HepG2 (cell line): Measurements from ENCODE around the gene GAL3ST2. TPM values are rescaled to one million over a fixed set of nuclear protein-coding genes. Genes with fewer than 3 reads are reported as not detected.

Experiments
- CC2D1A ChIP-seq: sonication (generic); formaldehyde crosslinking; IDR thresholded peaks from 2 replicates; pipeline ENCODE4 v1.8.1; 2023; ENCODE audit warnings: mild to moderate bottlenecking, missing genetic modification reagents
- ZNF101 ChIP-seq: sonication (generic); formaldehyde crosslinking; IDR thresholded peaks from 2 replicates; pipeline ENCODE4 v1.4.0; 2020; ENCODE audit warnings: mild to moderate bottlenecking, low read depth, missing genetic modification reagents, borderline replicate concordance
- polyA plus RNA-seq, 8 experiments: library from polyadenylated mRNA; depleted of rRNA in 3 of 8; stranded (reverse) in 7 of 8; unstranded in 1 of 8; fragments of >200 nt; fragmentation: Illumina TruSeq in 4 of 8; extraction: Trizol in 4 of 8; gene quantifications; 2 replicates each; pipeline versions ENCODE4 v1.2.1 to v1.2.3, GENCODE V29; 2011 to 2016; ENCODE audit warnings: low read depth in 4 of 8, missing spikeins in 1 of 8, mixed read lengths in 1 of 8; ENCODE audit not compliant: insufficient read depth in 1 of 8
- total RNA-seq, 5 experiments: library from RNA; depleted of rRNA; stranded (reverse); fragments of >200 nt; fragmentation: Illumina TruSeq; extraction: Trizol; gene quantifications; 2 replicates each; pipeline ENCODE4 v1.2.3, GENCODE V29; 2016; ENCODE audit warnings: low read depth in 1 of 5
- TF ChIP-seq, protein P1 (sequence below): sonication (generic); formaldehyde crosslinking; IDR thresholded peaks from 2 replicates; pipeline ENCODE4 v1.5.1; 2020; ENCODE audit warnings: mild to moderate bottlenecking, moderate library complexity, missing genetic modification reagents
- TF ChIP-seq, protein P2 (sequence below): sonication (generic); formaldehyde crosslinking; IDR thresholded peaks from 2 replicates; pipeline ENCODE4 v1.4.0; 2020; ENCODE audit warnings: mild to moderate bottlenecking, missing genetic modification reagents
- TF ChIP-seq, protein P3 (sequence below): sonication (generic); formaldehyde crosslinking; IDR thresholded peaks from 2 replicates; pipeline ENCODE4 v1.8.1; 2022; ENCODE audit warnings: mild to moderate bottlenecking, missing genetic modification reagents
- TF ChIP-seq, protein P4 (sequence below): sonication (generic); formaldehyde crosslinking; IDR thresholded peaks from 2 replicates; pipeline ENCODE4 v1.5.0; 2020; ENCODE audit warnings: mild to moderate bottlenecking, missing genetic modification reagents, moderate library complexity
- TF ChIP-seq, protein P5 (sequence below): IDR thresholded peaks from 2 replicates; pipeline ENCODE4 v1.6.1; 2016; ENCODE audit warnings: low read depth, missing genetic modification reagents, missing compliant biosample characterization

Gene GAL3ST2
- total and polyA plus RNA-seq, 2 of the 13 experiments (the other 11 are each of a cell fraction or from before 2014, with no cell fraction given) = 0.17 to 0.20 TPM

DNA sequence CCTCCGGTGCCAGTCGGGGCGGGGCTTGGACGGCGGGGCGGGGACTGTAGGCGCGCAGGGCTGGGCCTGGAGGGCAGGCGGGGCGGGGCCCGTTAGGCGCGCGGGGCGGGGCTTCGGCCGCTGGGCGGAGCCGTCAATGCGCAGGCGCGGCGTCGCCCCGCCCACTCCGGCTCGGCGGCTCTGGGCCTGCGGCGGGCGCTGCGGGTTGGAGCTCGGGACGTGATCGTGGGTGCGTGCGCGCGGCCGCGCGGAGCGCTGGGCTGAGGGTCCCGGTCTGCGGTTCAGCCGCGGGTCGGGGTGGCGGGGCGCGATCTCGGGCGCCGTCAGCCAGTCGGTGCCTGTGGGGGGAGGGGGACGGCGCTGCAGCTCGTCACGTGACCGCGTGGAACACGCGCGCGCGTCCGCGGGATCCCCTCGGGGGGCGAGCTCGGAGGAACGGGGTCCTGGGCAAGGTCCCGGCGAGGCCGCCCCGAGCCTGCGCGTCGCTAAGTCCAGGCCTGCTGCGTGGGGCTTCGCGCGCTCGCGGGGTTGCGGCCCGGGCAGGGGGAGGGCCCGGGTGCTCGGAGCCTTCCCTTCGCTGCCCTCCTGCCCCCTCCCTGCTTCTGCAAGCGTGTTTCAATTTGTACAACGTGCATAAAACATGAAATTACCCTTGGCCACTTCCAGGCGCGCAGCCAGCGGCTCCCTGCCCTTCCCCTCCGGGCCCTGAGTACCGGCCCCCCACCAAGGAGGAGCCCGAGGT is 42.0 kb upstream of the GAL3ST2 start, which contains the start of gene D2HGDH (continued):
- TF ChIP-seq, protein P1, sequence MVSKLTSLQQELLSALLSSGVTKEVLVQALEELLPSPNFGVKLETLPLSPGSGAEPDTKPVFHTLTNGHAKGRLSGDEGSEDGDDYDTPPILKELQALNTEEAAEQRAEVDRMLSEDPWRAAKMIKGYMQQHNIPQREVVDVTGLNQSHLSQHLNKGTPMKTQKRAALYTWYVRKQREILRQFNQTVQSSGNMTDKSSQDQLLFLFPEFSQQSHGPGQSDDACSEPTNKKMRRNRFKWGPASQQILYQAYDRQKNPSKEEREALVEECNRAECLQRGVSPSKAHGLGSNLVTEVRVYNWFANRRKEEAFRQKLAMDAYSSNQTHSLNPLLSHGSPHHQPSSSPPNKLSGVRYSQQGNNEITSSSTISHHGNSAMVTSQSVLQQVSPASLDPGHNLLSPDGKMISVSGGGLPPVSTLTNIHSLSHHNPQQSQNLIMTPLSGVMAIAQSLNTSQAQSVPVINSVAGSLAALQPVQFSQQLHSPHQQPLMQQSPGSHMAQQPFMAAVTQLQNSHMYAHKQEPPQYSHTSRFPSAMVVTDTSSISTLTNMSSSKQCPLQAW (CRISPR knock-in tag) = no peak
- 0 out of 2 replicates have a peak, but pooled peaks have one; percentile 1 for TF ChIP-seq CC2D1A (CRISPR knock-in tag)
- TF ChIP-seq, protein P2, sequence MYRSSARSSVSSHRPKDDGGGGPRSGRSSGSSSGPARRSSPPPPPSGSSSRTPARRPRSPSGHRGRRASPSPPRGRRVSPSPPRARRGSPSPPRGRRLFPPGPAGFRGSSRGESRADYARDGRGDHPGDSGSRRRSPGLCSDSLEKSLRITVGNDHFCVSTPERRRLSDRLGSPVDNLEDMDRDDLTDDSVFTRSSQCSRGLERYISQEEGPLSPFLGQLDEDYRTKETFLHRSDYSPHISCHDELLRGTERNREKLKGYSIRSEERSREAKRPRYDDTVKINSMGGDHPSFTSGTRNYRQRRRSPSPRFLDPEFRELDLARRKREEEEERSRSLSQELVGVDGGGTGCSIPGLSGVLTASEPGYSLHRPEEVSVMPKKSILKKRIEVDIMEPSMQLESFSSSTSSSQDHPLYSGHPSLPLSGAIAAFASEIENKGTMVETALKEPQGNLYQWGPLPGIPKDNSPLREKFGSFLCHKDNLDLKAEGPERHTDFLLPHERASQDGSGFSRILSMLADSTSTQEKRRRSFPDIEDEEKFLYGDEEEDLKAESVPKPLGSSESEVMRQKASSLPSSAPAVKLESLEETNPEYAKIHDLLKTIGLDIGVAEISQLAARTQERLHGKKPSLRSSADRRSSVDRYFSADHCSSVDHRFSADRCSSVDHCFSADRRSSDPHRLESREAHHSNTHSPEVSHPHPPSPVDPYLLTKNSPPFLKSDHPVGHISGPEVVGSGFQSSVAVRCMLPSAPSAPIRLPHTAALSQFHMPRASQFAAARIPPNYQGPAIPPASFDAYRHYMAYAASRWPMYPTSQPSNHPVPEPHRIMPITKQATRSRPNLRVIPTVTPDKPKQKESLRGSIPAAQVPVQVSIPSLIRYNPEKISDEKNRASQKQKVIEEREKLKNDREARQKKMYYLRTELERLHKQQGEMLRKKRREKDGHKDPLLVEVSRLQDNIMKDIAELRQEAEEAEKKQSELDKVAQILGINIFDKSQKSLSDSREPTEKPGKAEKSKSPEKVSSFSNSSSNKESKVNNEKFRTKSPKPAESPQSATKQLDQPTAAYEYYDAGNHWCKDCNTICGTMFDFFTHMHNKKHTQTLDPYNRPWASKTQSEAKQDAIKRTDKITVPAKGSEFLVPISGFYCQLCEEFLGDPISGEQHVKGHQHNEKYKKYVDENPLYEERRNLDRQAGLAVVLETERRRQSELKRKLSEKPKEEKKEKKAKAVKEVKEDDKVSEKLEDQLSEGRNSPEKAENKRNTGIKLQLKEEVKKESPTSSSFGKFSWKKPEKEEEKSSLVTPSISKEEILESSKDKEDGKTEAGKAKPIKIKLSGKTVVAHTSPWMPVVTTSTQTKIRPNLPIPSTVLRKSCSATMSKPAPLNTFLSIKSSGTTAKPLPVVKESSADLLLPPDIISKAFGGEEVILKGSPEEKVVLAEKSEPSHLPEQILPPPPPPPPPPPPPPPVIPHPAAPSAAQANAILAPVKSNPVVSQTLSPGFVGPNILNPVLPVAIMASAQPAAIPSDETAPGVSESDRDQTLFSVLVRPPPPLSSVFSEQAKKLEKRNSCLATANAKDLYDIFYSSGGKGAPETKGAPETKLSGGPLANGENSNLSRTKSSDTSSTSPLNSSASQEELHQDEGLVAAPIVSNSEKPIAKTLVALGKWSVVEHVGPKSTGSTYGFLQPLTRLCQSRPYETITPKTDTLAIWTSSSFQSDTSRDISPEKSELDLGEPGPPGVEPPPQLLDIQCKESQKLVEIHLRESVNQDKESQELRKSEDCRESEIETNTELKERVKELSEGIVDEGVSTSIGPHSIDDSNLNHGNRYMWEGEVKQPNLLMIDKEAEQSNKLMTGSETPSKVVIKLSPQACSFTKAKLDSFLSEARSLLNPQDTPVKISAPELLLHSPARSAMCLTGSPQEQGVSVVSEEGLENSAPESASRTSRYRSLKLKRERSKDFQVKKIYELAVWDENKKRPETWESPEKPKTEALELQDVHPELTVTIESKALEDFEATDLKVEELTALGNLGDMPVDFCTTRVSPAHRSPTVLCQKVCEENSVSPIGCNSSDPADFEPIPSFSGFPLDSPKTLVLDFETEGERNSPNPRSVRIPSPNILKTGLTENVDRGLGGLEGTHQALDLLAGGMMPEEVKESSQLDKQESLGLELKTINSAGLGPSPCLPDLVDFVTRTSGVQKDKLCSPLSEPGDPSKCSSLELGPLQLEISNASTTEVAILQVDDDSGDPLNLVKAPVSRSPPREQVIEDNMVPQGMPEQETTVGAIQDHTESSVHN (CRISPR knock-in tag) = peak; percentile 44; the same call in 1 of the 2 replicates
- TF ChIP-seq, protein P3, sequence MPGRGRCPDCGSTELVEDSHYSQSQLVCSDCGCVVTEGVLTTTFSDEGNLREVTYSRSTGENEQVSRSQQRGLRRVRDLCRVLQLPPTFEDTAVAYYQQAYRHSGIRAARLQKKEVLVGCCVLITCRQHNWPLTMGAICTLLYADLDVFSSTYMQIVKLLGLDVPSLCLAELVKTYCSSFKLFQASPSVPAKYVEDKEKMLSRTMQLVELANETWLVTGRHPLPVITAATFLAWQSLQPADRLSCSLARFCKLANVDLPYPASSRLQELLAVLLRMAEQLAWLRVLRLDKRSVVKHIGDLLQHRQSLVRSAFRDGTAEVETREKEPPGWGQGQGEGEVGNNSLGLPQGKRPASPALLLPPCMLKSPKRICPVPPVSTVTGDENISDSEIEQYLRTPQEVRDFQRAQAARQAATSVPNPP (CRISPR knock-in tag) = no peak; the same call in 1 of the 2 replicates
- TF ChIP-seq, protein P4, sequence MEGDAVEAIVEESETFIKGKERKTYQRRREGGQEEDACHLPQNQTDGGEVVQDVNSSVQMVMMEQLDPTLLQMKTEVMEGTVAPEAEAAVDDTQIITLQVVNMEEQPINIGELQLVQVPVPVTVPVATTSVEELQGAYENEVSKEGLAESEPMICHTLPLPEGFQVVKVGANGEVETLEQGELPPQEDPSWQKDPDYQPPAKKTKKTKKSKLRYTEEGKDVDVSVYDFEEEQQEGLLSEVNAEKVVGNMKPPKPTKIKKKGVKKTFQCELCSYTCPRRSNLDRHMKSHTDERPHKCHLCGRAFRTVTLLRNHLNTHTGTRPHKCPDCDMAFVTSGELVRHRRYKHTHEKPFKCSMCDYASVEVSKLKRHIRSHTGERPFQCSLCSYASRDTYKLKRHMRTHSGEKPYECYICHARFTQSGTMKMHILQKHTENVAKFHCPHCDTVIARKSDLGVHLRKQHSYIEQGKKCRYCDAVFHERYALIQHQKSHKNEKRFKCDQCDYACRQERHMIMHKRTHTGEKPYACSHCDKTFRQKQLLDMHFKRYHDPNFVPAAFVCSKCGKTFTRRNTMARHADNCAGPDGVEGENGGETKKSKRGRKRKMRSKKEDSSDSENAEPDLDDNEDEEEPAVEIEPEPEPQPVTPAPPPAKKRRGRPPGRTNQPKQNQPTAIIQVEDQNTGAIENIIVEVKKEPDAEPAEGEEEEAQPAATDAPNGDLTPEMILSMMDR (CRISPR knock-in tag) = no peak
- TF ChIP-seq, protein P5, sequence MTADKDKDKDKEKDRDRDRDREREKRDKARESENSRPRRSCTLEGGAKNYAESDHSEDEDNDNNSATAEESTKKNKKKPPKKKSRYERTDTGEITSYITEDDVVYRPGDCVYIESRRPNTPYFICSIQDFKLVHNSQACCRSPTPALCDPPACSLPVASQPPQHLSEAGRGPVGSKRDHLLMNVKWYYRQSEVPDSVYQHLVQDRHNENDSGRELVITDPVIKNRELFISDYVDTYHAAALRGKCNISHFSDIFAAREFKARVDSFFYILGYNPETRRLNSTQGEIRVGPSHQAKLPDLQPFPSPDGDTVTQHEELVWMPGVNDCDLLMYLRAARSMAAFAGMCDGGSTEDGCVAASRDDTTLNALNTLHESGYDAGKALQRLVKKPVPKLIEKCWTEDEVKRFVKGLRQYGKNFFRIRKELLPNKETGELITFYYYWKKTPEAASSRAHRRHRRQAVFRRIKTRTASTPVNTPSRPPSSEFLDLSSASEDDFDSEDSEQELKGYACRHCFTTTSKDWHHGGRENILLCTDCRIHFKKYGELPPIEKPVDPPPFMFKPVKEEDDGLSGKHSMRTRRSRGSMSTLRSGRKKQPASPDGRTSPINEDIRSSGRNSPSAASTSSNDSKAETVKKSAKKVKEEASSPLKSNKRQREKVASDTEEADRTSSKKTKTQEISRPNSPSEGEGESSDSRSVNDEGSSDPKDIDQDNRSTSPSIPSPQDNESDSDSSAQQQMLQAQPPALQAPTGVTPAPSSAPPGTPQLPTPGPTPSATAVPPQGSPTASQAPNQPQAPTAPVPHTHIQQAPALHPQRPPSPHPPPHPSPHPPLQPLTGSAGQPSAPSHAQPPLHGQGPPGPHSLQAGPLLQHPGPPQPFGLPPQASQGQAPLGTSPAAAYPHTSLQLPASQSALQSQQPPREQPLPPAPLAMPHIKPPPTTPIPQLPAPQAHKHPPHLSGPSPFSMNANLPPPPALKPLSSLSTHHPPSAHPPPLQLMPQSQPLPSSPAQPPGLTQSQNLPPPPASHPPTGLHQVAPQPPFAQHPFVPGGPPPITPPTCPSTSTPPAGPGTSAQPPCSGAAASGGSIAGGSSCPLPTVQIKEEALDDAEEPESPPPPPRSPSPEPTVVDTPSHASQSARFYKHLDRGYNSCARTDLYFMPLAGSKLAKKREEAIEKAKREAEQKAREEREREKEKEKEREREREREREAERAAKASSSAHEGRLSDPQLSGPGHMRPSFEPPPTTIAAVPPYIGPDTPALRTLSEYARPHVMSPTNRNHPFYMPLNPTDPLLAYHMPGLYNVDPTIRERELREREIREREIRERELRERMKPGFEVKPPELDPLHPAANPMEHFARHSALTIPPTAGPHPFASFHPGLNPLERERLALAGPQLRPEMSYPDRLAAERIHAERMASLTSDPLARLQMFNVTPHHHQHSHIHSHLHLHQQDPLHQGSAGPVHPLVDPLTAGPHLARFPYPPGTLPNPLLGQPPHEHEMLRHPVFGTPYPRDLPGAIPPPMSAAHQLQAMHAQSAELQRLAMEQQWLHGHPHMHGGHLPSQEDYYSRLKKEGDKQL (CRISPR knock-in tag) = peak; percentile 19; the same call in 1 of the 2 replicates
- no peak for TF ChIP-seq ZNF101 (CRISPR knock-in tag)
